DMS153 treated with DMSO at 0.1 percent for 48 hours (cell line): ENCODE results near the gene AQP12B.
"Not testable (repeated sequence)": the region's sequence is repeated elsewhere in the genome, so short reads cannot be mapped to it uniquely, and the experiment has no call there.

Experiments
- DNase-seq: peaks from one replicate; lab custom pipeline; 2025; ENCODE audit not compliant: unreplicated experiment; lab: John Stamatoyannopoulos, UW

The AQP12B gene, protein sequence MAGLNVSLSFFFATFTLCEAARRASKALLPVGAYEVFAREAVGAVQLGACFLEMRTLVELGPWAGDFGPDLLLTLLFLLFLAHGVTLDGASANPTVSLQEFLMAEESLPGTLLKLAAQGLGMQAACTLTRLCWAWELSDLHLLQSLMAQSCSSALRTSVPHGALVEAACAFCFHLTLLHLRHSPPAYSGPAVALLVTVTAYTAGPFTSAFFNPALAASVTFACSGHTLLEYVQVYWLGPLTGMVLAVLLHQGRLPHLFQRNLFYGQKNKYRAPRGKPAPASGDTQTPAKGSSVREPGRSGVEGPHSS

DNA sequence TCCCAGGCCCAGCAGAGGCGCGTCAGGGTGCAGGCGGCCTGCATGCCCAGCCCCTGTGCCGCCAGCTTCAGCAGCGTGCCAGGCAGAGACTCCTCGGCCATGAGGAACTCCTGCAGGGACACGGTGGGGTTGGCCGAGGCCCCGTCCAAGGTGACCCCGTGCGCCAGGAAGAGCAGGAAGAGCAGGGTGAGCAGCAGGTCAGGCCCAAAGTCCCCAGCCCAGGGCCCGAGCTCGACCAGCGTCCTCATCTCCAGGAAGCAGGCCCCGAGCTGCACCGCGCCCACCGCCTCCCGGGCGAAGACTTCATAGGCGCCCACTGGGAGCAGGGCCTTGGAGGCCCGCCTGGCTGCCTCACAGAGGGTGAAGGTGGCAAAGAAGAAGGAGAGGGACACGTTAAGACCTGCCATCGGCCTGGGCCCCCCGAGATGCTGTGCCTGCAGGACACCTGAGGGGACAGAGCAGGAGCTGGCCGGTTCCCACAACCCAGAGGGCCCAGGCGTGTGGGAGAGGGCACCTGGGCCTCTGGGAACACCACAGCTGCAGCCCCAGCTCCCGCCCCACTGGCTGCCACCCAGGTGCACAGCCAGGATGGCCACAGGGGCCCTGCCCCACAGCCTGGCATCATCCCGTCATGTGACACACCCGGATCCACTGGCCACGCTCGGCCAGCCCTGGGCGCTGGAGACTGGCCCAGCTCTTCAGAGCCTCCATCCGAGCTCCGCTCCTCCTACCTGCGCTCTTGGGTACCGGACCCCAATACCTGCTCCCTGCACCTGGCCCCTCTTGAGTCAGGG is at the start of gene AQP12B:
TSS of gene AQP12B (minus strand) at position 455 of the 794 bp plus-strand sequence. CDS start at position 407, 48 bp downstream.
- not testable (repeated sequence) for DNase-seq

DNA sequence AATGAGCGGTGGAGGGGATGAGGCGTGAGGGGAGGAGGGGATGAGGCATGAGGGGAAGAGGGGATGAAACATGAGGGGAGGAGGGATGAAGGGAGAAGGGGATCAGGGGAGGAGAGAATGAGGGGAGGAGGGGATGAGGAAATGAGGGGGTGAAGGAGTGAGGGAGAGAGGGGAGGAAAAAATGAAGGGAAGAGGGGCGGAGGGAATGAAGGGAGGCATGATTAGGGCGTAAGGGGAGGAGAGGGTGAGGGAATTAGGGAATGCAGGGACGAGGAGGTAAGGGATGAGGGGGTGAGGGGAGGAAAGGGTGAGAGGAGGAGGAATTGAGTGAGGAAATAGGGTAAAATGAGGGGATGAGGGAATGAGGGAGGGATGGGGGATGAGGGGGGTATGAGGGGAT is 49.5 kb upstream of the AQP12B start:
- DNase-seq = no peak

DNA sequence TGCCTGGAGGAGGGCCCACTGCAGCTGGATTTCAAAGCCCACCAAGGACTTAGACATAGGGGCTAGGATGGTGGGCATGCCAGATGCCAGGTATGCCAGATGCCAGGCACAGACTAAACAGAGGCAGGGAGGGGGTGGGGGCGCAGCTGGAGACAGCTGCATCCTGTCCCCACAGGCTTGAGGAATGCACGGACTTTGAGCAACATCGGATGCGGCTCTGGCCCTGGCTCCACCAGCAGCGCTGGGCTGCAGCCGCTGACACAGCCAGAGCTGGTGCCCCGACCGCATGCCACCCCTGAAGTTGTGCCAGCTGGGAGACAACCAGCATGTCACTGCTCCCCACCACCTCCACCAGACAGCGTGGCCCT is 48.5 kb upstream of the AQP12B start:
- DNase-seq = no peak

DNA sequence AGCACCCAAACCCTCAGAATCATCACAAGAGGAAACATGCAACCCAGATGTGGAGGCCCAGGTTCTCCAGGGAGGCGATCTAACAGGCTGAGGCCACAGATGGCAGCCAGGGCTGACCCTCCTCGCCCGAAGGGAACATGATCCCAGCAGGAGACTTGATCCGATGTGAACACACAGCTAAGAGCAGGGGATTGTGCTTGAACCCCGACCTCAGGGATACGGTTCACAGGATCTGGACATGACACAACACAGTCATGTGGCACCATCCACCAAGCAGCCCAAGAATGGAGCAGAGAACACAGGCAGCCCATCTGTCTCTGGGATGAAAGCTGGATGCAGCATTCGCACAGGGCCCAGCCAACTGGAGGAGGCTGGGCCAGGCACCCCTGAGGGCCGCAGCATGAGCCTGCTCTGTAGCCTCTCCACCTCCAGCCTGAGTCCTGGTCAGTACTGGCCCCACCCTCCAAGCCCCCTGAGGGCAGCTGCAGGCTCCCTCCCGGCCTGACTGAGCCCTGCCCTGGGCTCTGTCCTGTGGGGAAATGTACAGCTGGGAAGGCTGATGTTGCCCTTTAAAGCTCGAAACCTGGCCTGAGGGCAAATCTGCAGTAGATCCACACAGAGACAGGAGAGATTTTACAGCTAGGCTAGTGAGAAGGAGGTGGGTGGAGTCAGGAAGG is 48.0 kb upstream of the AQP12B start:
- DNase-seq = no peak

DNA sequence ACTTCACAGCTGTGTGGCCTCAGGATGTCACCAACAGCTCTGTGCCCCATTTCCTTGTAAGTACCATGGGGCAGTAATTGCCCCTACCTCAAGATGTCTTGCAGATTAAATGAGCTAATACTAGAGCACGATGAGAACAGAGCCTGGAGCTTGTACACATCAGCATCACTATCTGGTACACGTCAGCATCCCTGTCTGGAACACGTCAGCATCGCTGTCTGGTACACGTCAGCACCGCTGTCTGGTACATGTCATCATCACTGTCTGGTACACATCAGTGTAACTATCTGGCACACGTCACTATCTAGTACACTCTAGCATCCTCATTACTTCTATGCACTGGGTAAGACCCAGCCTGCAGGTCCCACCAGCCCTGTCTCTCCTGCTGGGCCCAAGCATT is 46.1 kb upstream of the AQP12B start:
- DNase-seq = no peak

DNA sequence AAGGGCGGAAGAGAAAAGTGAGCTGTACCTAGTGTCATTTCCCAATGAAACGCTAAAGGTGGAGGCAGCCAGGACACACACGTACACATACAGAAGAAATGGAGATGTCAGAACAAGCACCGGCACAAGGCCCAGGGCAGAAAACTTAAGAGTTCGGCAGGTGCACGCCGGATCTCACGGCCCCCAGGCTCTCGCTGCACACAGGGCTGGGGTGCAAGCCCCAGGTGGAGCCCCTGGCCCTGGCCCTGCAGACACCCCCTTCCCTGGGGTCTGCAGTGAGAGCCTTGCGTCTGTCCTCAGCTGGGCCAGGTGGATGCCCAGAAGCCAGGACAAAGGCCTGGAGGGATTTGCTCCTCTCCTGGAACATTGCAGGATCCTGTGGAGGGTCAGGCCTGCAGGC is 45.7 kb upstream of the AQP12B start:
- DNase-seq = no peak

DNA sequence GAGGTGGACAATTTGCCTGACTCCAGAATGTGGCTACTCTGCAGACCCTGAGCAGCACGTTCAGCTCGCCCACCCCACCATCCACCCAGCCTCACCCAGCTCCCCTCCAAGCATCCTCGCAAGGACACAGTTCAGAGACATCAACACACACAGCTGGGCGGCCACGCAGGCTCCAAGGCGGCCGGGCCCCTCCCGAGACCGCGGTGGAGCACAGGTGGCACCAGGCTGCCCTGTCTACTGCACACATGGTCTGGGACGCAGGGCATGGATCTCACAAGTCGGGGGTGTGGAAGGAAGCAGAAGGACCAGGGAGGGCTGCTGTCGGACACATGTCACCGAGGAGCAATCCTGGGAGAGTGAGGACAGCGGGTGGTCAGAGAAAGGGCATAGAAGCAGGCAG is 45.2 kb upstream of the AQP12B start:
- no peak for DNase-seq

DNA sequence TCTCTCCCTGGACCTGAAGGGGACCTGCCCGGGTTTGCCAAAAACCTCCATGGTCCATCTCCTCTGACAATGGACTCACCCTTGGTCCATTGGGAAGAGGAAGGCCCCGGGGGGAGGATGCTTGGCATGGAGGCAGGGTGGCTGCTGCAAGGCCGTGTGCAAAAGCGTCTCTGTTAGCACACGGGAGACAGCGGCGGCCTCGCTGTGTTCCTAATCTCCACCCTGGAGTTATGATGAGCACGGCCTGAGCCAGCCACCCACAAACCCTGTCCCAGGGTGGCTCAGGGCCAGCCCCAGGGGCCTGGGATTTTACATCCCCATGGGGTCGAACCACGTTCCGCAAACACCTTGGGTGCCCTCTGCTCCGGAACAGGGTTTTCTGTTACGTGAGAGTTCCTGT is 44.8 kb upstream of the AQP12B start:
- no peak for DNase-seq

DNA sequence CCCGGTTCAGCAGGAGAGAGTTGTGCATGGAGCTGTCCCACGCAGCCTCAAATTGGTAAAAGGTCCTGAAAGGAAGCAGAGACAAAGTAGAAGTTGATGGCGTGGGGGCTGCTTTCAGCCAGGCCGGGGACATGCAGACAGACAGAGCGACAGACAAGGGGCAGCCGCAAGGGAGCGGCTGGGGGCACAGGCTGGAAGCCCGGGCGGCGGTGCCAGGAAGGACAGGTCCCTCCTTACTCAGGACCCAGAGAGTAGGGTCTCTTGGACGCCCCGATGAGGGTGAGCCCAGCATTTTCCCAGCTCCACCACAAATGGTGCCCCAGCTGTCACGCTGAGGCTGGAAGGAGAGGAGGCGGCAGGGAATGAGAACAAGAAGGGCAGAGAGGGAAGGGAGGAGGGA is 44.2 kb upstream of the AQP12B start:
- no peak for DNase-seq

DNA sequence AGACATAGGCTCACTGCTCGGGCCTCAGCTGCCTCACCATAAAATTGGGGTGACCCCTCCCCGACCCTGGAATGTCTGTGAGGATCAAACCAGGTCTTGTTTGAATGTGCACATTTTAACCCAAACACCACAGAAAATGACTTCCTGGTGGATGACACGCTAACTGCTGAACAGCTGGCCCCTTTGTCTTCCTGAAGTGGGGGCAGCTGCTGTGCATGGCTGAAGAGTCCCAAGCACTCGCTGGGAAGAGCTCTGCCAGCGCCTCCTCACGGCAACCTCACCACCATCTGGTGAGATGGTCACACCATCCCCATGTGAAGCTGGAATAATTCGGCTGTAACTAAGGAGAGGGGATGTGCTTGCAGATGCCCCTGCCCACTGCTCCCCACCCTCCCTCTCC is 43.0 kb upstream of the AQP12B start:
- DNase-seq = no peak

DNA sequence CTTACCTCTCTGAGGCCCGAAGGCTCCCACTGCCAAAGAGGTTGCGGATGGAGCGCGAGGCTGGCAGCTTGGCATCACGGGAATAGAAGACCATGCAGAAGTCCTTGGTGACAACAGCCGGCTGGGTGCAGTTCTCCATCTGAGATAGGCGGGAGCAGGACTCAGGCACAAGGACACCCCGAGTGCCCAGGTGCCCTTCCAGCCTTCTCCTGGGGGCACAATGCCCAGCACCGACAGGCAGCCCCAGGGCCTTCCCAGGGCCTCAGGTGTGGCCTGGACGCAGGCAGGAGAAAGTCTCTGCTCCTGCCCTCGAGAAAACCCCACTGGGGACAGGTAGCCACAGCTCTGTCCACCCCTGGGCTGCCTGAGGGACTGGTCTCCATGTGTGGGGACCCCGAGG is 42.6 kb upstream of the AQP12B start:
- DNase-seq = no peak

DNA sequence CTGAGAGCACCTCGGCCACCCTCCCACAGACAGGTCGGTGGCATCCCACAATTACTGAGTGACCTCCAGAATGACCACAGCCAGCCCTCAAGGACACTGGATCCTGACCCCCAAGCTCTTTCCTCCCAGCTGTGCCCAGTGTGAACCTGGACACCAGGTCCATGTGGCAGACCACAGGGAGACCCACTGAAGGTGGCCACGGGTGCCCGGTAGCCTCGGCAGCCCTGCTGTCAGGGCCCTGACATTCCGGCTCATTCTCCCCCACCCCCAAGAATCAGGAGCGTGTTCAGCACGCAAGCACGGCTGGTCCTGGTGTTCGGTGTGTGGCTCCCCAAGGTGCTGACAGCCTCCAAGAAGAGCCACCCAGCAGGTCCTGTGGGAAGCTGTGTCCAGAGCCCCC is 41.7 kb upstream of the AQP12B start:
- no peak for DNase-seq

DNA sequence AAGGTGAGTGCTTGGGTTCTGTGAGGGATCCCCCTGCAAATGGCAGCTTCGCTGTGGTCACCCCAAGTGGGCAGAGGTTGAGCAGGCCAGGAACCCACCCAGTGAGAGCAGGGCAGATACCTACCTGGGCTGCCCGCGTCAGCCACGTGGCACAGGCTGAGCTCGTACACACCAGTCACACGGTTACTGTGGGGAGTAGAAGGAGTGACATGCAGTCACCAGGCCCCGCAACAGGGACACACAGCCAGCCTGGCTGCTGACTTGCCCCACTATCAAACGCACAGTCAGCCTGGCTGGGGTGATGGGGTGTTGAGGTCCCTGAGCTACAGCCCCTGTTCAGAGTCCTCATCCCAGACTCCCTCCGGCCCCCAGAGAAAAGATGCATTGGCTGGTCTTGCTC is 41.2 kb upstream of the AQP12B start:
- no peak for DNase-seq

DNA sequence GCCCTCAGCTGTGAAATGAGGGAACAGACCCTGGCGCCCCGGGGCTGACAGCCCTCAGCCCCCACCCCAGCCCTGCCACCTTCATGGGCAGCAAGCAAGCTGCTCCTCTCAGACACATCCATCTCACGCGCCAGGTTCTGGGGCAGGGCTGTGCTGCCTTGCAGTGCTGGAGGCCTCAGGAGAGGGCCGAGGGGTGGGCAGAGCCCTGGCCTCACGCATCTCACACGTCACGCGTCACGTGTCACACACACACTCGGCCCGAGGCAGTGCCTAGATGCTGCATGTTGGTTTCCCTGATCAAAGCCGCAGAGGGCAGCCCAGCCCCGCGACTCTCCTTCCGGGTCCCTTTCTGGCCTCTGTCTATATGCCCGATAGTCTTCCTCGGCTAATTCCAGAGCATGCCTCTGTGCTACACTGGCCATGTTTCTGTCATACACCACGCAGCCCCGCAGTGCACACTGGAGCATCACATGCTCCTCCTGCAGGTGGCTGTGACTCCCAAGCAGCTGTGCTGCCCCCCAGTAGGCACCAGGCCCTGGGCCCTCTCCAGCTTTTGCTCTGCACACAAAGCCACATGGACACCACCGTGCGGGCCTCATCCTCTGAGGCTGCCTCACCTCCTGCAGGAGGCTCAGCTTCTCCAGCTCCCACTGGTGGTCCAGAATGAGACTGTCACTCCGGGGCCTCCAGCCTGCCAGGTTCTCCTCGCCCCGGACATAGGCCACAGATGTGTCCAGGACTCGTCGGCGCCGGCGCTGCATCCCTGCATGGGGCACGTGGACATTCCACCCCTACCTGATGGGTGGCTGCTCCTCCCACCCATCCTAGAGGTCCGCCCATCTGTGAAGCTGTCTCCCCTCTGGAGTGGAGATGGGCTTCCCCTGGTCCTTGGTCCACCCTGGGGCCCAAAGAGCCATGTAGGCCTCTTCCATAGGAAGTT is 40.4 kb upstream of the AQP12B start:
- DNase-seq = no peak

DNA sequence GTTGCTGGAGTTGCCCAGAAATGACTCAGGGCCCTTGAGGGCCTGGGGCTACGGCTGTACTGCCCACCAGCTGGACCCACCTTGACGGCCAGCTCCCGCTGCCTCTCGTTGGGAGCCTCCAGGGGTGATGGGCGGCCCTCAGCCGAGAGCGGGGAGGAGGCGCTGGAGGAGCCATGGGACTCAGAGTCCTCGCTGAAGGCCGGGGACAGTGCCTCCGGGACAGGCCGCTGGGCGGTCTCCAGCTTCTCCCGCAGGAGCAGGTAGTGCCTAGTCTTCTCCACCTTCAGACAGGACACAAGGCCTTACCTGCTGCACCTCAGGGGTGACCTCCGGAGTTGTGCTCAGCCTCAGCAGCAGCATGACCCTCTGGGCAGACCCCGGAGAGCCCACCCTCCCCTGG is 39.7 kb upstream of the AQP12B start:
- DNase-seq = no peak

DNA sequence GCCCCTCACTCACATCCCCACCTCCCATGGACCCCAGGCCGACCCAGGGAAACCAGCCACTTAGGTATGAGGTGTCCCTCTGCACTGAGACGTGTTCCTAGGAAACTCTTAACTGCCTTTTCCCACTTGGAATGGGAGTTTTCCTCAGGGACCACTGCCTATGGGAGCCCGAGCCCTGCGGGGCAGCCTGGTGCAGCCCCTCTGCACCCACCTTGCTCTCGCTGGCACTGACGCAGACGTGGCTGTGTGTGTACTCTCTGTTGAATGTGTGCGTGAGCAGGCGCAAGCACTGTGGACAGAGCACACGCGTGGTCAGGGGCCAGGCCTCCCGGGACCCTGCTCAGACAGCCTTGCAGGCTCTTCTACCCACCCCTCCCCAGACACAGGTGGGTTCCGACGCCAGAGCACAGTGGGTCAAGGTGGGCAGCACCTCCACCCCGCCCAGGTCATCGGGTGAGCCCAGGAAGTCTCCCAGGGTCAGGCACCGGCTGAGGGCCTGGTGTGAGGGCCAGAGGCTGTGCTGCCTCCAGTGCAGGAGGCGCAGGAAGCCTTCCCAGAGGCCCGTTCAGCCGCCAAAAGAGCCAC is 39.0 kb upstream of the AQP12B start:
- no peak for DNase-seq

DNA sequence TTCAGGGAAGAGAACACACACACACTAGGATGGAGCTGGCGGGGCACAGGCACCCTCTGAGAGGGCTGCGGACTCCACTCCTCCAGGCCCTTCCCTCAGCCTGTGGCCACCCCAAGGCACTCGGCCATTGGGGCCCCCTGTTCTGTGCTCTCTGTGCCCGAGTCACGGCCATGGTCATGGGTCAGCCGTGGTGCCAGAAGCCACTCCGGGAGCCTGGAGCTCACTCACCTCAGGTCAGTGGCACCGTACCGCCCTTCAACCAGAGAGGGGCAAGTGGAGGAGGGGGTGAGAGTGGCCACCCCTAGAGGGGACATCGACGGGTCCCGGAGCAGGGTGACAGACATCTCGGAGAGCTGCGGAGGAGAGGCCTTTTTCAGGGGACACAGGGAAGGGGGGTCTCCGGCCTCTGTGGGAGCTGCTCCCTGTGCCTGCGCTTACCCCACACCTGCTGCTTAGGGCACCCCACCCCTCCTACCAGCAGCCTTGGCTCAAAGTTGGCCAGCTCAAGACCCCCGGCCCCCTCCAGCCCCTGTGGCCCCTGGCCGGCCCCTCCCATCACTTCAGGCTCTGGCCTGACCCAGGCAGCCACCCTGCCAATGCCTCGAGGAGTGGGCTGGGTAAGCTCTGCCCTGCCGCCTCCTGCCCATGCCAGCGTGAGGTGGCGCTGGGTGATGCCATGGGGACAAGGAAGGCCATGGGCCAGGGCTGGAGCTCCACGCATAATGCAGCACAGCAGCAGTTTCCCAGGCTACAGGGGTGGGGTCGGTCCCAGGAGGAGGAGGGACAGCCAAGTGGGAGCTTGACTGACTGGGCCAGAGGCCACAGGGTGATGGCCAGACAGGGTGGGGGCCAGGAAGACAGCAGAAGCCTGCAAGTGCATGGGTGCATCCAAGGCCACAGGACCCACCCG is 38.3 kb upstream of the AQP12B start:
- no peak for DNase-seq

DNA sequence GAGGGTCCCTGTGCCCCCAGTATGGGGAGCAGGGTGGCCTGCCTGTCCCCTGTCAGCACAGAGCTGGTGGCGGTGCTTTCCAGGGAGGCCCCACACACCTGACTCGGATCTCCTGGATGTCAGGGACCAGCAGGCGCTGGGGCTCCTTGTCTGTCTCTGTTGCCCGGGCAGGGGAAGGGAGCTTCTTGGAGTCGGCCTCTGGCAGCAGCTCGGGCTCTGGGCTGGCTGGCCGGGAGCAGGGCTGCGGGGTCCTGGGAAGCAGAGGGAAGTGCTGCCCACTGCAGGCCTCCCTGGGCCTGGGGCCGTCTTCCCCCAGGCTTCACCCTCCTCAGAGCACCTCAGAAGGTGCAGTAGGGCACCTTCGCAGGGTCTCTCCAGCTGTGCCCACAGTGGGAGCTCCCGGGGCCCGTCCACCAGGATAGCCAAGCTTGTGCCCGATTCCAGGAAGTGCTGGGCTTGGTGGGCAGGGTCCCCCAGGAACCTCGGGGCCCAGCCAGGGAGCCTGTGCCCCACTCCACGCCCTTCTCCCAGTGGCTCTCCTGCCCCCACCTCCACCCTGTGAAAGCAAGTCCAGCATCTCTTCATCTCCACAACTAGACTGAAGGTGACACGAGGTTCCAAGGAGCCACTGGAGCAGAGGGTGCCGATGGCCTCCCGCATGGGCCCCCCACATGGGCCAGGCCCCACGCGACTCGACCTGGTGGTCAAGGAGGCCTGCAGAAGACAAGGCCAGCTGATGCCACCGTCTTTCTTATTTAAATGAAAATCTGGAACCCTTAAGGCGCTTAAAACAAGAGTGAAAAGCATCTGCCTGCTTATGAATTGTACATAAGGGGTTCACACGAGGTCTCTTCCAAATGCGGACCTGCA is 37.2 kb upstream of the AQP12B start:
- DNase-seq = no peak
